GM18867 (cell line): Measurements from ENCODE around the gene PPP1R1C.

ENCODE experiments used
- ATAC-seq: cut with Tn5 transposase; IDR thresholded peaks from one replicate; pipeline ENCODE4 v1.9.1; 2021; ENCODE audit warnings: mild to moderate bottlenecking, moderate library complexity; ENCODE audit not compliant: unreplicated experiment

Gene PPP1R1C

GRCh38 chr2:182058056-182058455, 72.4 kb downstream of the PPP1R1C start:
- no peak for ATAC-seq

- no peak for ATAC-seq
These were observed 76.1 kb downstream of the PPP1R1C start for GRCh38 chr2:182061739-182062138.

- no peak for ATAC-seq
These were observed 76.8 kb downstream of the PPP1R1C start for GRCh38 chr2:182062329-182062972.

- ATAC-seq: no peak
These were observed 78.5 kb downstream of the PPP1R1C start for GRCh38 chr2:182064019-182064778.

- ATAC-seq: no peak
These were observed 80.9 kb downstream of the PPP1R1C start for GRCh38 chr2:182066400-182067087.

GRCh38 chr2:182067393-182067792, 81.7 kb downstream of the PPP1R1C start:
- no peak for ATAC-seq

- ATAC-seq: no peak
These were observed 83.2 kb downstream of the PPP1R1C start for GRCh38 chr2:182068811-182069210.

- ATAC-seq: no peak
These were observed 83.8 kb downstream of the PPP1R1C start for GRCh38 chr2:182069416-182069815.

GRCh38 chr2:182069908-182070307, 84.3 kb downstream of the PPP1R1C start:
- ATAC-seq: no peak

- no peak for ATAC-seq
These were observed 85.1 kb downstream of the PPP1R1C start for GRCh38 chr2:182070736-182071135.

- ATAC-seq: no peak
These were observed 87.2 kb downstream of the PPP1R1C start for GRCh38 chr2:182072861-182073260.

- ATAC-seq: no peak
These were observed 88.0 kb downstream of the PPP1R1C start for GRCh38 chr2:182073613-182074012.

GRCh38 chr2:182077023-182077422, 91.4 kb downstream of the PPP1R1C start:
- ATAC-seq: peak; percentile 63

GRCh38 chr2:182077448-182078142, 91.9 kb downstream of the PPP1R1C start:
- ATAC-seq: peak; percentile 65

- no peak for ATAC-seq
These were observed 93.4 kb downstream of the PPP1R1C start for GRCh38 chr2:182078988-182079602.

- no peak for ATAC-seq
These were observed 94.8 kb downstream of the PPP1R1C start for GRCh38 chr2:182080493-182080892.

GRCh38 chr2:182081602-182082260, 96.1 kb downstream of the PPP1R1C start:
- ATAC-seq: no peak

GRCh38 chr2:182088681-182089320, 103.1 kb downstream of the PPP1R1C start:
- no peak for ATAC-seq

GRCh38 chr2:182090486-182090885, 104.8 kb downstream of the PPP1R1C start:
- no peak for ATAC-seq
